ENCODE results near the gene GALNT6. TPM values are rescaled to one million over a fixed set of nuclear protein-coding genes. Genes with fewer than 3 reads are reported as not detected.

Gene GALNT6
- total and polyA plus RNA-seq, 5 donors from 2014 or later, result 2.3 to 19.5 (median 2.9) TPM

DNA sequence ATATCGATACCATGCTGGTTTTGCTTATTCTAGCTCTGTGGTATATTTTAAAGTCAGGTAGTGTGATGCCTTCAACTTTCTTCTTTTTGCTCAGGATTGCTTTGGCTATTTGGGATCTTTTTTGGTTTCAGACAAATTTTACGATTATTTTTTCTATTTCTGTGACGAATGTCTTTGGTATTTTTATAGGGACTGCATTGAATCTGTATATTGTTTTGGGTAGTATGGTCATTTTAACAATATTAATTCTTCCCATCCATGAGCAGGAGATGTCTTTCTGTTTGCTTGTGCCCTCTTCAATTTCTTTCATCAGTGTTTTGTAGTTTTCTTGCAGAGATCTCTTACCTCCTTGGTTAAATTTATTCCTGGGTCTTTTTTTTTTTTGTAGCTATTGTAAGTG lies 22.6 kb upstream of the GALNT6 start:
- peaks cover 9% of the 10 kb centered on the region for H3K27me3 Mint-ChIP-seq
- Histone ChIP-seq H3K27ac (ENCODE audit: insufficient read depth, low read length, poor library complexity, severe bottlenecking) (no peak overlapping the region), H3K4me1 (ENCODE audit: control insufficient read depth, insufficient read depth, low read length, poor library complexity, severe bottlenecking) (no peaks in the 10 kb centered on the region), H3K27me3 (ENCODE audit: control insufficient read depth, insufficient read depth, low read length) (no peaks in the 10 kb centered on the region), H3K36me3 (ENCODE audit: control insufficient read depth, insufficient read depth, low read length) (no peaks in the 10 kb centered on the region), H3K9me3 (ENCODE audit: control insufficient read depth in 2 of 2, low read length in 2 of 2) (no peaks in the 10 kb centered on the region), H3K4me3 (ENCODE audit: low read depth, low read length) (no peak overlapping the region)
- no peak for ATAC-seq (ENCODE audit: low read depth in 2 of 2)
- no peaks in the 10 kb centered on the region for H3K36me3 Mint-ChIP-seq
- no peaks in the 10 kb centered on the region for H3K9me3 Mint-ChIP-seq
- H3K4me1 Mint-ChIP-seq, result peaks cover 0 to 12% (median 3%) of the 10 kb centered on the region in 4 donors
- H3K4me3 Mint-ChIP-seq, result no peak overlapping the region
- no peak for DNase-seq
- H3K27ac Mint-ChIP-seq, result no peak overlapping the region

DNA sequence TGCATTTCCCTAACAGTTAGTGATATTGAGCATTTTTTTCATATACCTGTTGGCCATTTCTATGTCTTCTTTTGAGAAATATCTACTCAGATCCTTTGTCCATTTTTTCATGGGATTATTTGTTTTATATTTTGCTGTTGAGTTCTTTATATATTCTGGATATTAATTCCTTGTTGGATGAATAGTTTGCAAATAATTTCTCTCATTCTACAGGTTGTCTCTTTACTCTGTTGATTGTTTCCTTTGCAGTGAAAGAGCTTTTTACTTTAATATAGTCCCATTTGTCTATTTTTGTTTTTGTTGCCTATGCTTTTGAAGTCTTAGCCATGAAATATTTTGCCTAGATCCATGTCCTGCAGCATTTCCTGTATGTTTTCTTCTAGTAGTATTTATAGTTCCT lies 21.9 kb upstream of the GALNT6 start:
- no peak overlapping the region for H3K27ac ChIP-seq (ENCODE audit: insufficient read depth, low read length, poor library complexity, severe bottlenecking)
- Mint-ChIP-seq H3K36me3 (no peaks in the 10 kb centered on the region), H3K27me3 (peaks cover 9% of the 10 kb centered on the region), H3K4me3 (no peak overlapping the region), H3K9me3 (no peaks in the 10 kb centered on the region), H3K27ac (no peak overlapping the region), H3K4me1 (peaks cover 0 to 12% (median 3%) of the 10 kb centered on the region in 4 donors)
- H3K27me3 ChIP-seq (ENCODE audit: control insufficient read depth, insufficient read depth, low read length), result no peaks in the 10 kb centered on the region
- H3K4me1 ChIP-seq (ENCODE audit: control insufficient read depth, insufficient read depth, low read length, poor library complexity, severe bottlenecking), result no peaks in the 10 kb centered on the region
- H3K4me3 ChIP-seq (ENCODE audit: low read depth, low read length), result no peak overlapping the region
- no peaks in the 10 kb centered on the region for H3K9me3 ChIP-seq (ENCODE audit: control insufficient read depth in 2 of 2, low read length in 2 of 2)
- no peaks in the 10 kb centered on the region for H3K36me3 ChIP-seq (ENCODE audit: control insufficient read depth, insufficient read depth, low read length)
- ATAC-seq (ENCODE audit: low read depth in 2 of 2), result no peak
- no peak for DNase-seq

DNA sequence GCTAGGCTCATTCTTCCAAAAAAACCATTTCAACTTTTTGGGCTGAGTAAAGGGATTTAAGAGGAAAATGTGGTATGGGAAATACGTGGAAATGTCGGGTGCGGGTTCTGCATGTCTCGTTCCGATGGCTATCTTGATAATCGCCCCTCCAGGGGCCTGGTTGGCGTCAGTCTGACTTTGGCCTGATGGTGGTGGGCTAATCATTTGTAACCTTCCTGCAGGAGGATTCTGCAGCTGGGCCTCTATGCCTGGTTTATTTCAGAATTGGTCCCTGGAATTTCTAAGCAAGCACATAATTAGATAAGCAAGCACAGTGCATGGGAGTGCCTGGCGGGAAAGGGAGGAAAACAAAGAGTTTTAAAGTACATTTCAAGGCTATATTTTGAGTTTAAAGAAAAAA lies 18.6 kb upstream of the GALNT6 start:
- H3K4me3 Mint-ChIP-seq, result no peak overlapping the region
- no peak overlapping the region for H3K27ac Mint-ChIP-seq
- peaks cover 9% of the 10 kb centered on the region for H3K27me3 Mint-ChIP-seq
- Histone ChIP-seq H3K27me3 (ENCODE audit: control insufficient read depth, insufficient read depth, low read length) (no peaks in the 10 kb centered on the region), H3K4me3 (ENCODE audit: low read depth, low read length) (no peak overlapping the region), H3K36me3 (ENCODE audit: control insufficient read depth, insufficient read depth, low read length) (no peaks in the 10 kb centered on the region), H3K4me1 (ENCODE audit: control insufficient read depth, insufficient read depth, low read length, poor library complexity, severe bottlenecking) (no peaks in the 10 kb centered on the region), H3K27ac (ENCODE audit: insufficient read depth, low read length, poor library complexity, severe bottlenecking) (no peak overlapping the region), H3K9me3 (ENCODE audit: control insufficient read depth in 2 of 2, low read length in 2 of 2) (no peaks in the 10 kb centered on the region)
- DNase-seq (no peak), ATAC-seq (ENCODE audit: low read depth in 2 of 2) (no peak)
- H3K9me3 Mint-ChIP-seq, result no peaks in the 10 kb centered on the region
- H3K36me3 Mint-ChIP-seq, result no peaks in the 10 kb centered on the region
- peaks cover 0 to 11% (median 5%) of the 10 kb centered on the region in 4 donors for H3K4me1 Mint-ChIP-seq

DNA sequence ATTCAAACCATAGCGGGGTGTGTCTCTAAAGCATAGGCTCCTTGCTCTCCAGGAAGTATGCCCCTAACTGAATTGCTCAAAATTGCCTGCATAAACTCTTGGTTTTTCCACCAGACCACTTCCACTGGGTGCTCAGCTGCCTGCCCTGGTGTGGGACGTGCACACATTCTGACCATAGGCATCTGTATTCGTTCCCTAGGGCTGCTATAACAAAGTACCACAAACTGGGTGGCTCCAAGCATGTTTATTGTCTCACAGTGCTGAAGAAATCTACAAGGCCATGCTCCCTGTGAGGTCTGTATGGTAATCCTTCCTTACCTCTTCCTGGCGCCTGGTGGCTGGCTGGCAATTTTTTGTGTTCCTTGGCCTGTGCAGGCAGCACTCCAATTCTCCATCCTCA lies 16.4 kb upstream of the GALNT6 start:
- H3K27ac Mint-ChIP-seq, result peak overlapping the region in 1 of 3 donors; percentile 79
- Histone ChIP-seq H3K4me3 (ENCODE audit: low read depth, low read length) (no peak overlapping the region), H3K27ac (ENCODE audit: insufficient read depth, low read length, poor library complexity, severe bottlenecking) (no peak overlapping the region), H3K36me3 (ENCODE audit: control insufficient read depth, insufficient read depth, low read length) (no peaks in the 10 kb centered on the region), H3K9me3 (ENCODE audit: control insufficient read depth in 2 of 2, low read length in 2 of 2) (no peaks in the 10 kb centered on the region), H3K27me3 (ENCODE audit: control insufficient read depth, insufficient read depth, low read length) (no peaks in the 10 kb centered on the region), H3K4me1 (ENCODE audit: control insufficient read depth, insufficient read depth, low read length, poor library complexity, severe bottlenecking) (no peaks in the 10 kb centered on the region)
- DNase-seq (no peak), ATAC-seq (ENCODE audit: low read depth in 2 of 2) (no peak)
- no peaks in the 10 kb centered on the region for H3K36me3 Mint-ChIP-seq
- peaks cover 0 to 8% (median 6%) of the 10 kb centered on the region in 4 donors for H3K4me1 Mint-ChIP-seq
- H3K4me3 Mint-ChIP-seq, result no peak overlapping the region
- H3K27me3 Mint-ChIP-seq, result peaks cover 4% of the 10 kb centered on the region
- H3K9me3 Mint-ChIP-seq, result no peaks in the 10 kb centered on the region

DNA sequence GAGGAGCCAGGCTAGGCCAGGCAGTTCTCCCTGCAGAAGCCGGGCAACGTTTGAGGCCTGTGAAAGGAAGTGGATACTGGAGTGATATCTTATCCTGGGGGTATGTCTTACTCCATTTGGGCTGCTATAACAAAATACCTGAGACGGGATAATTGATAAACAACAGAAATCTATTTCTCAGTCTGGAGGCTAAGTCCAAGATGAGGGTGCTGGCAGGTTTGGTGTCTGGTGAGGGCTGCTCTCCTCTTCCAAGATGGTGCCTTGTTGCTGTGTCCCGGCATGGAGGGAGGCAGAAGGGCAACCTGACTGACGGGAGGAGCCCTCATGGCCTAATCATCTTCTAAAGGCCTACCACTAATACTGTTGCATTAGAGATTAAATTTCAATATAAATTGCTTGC lies 15.7 kb upstream of the GALNT6 start:
- H3K27ac ChIP-seq (ENCODE audit: insufficient read depth, low read length, poor library complexity, severe bottlenecking), result no peak overlapping the region
- no peaks in the 10 kb centered on the region for H3K4me1 ChIP-seq (ENCODE audit: control insufficient read depth, insufficient read depth, low read length, poor library complexity, severe bottlenecking)
- H3K4me3 ChIP-seq (ENCODE audit: low read depth, low read length), result no peak overlapping the region
- ATAC-seq (ENCODE audit: low read depth in 2 of 2) (no peak), DNase-seq (no peak)
- Mint-ChIP-seq H3K27me3 (peaks cover 4% of the 10 kb centered on the region), H3K4me3 (no peak overlapping the region), H3K36me3 (no peaks in the 10 kb centered on the region), H3K4me1 (peaks cover 0 to 8% (median 6%) of the 10 kb centered on the region in 4 donors), H3K9me3 (no peaks in the 10 kb centered on the region), H3K27ac (peak overlapping the region in 1 of 3 donors; percentile 49)
- H3K36me3 ChIP-seq (ENCODE audit: control insufficient read depth, insufficient read depth, low read length), result no peaks in the 10 kb centered on the region
- H3K27me3 ChIP-seq (ENCODE audit: control insufficient read depth, insufficient read depth, low read length), result no peaks in the 10 kb centered on the region
- H3K9me3 ChIP-seq (ENCODE audit: control insufficient read depth in 2 of 2, low read length in 2 of 2), result no peaks in the 10 kb centered on the region

DNA sequence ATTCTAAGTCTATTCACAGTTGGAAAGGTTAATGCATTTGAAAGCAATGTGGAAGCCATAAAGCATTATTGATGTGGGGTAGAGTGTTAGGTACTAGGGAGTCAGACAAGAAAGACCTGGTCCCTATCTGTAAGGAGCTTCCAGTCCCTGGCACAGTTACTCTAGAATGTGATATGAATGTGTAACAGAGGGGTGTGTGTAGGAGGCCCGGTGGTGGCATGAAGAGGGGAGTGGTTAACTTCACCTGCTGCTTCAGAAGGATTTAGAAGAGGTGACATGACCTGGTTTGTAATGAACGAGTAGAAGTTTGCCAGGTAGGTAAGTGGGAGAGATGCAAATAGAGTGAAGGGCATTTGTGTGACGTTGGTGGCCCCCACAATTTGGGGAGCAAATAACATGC lies 15.1 kb upstream of the GALNT6 start:
- Mint-ChIP-seq H3K27me3 (peaks cover 6% of the 10 kb centered on the region), H3K36me3 (no peaks in the 10 kb centered on the region), H3K27ac (peak overlapping the region in 1 of 3 donors; percentile 3), H3K4me1 (peaks cover 2 to 8% (median 6%) of the 10 kb centered on the region in 4 donors), H3K9me3 (no peaks in the 10 kb centered on the region), H3K4me3 (no peak overlapping the region)
- DNase-seq (no peak), ATAC-seq (ENCODE audit: low read depth in 2 of 2) (no peak)
- H3K4me3 ChIP-seq (ENCODE audit: low read depth, low read length), result no peak overlapping the region
- H3K27ac ChIP-seq (ENCODE audit: insufficient read depth, low read length, poor library complexity, severe bottlenecking), result no peak overlapping the region
- no peaks in the 10 kb centered on the region for H3K36me3 ChIP-seq (ENCODE audit: control insufficient read depth, insufficient read depth, low read length)
- H3K27me3 ChIP-seq (ENCODE audit: control insufficient read depth, insufficient read depth, low read length), result no peaks in the 10 kb centered on the region
- H3K9me3 ChIP-seq (ENCODE audit: control insufficient read depth in 2 of 2, low read length in 2 of 2), result no peaks in the 10 kb centered on the region
- no peaks in the 10 kb centered on the region for H3K4me1 ChIP-seq (ENCODE audit: control insufficient read depth, insufficient read depth, low read length, poor library complexity, severe bottlenecking)

DNA sequence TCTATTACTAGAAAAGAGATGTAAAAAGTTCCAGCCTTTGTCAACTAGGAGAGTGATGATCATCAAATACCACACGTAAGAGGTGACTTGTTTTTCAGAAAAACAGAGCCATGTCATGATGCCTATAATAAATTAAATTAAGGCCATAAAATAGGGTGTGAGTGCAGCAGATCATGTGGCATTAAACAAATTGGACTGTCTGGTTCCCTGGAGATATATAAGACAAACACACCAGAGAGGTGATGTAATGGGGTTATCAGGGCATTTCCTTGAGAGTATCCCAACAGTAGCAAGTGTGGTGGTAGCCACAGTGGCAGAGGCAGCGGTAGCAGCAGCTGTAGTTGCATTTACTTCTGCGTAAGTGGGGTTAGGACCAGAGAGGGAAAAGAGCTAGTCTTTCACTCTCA lies 14.6 kb upstream of the GALNT6 start:
- no peaks in the 10 kb centered on the region for H3K4me1 ChIP-seq (ENCODE audit: control insufficient read depth, insufficient read depth, low read length, poor library complexity, severe bottlenecking)
- Mint-ChIP-seq H3K27ac (no peak overlapping the region), H3K4me3 (no peak overlapping the region), H3K9me3 (no peaks in the 10 kb centered on the region), H3K36me3 (no peaks in the 10 kb centered on the region), H3K4me1 (peaks cover 4 to 8% (median 6%) of the 10 kb centered on the region in 4 donors), H3K27me3 (peaks cover 9% of the 10 kb centered on the region)
- no peak overlapping the region for H3K4me3 ChIP-seq (ENCODE audit: low read depth, low read length)
- no peaks in the 10 kb centered on the region for H3K27me3 ChIP-seq (ENCODE audit: control insufficient read depth, insufficient read depth, low read length)
- ATAC-seq (ENCODE audit: low read depth in 2 of 2) (no peak), DNase-seq (no peak)
- H3K27ac ChIP-seq (ENCODE audit: insufficient read depth, low read length, poor library complexity, severe bottlenecking), result no peak overlapping the region
- no peaks in the 10 kb centered on the region for H3K36me3 ChIP-seq (ENCODE audit: control insufficient read depth, insufficient read depth, low read length)
- H3K9me3 ChIP-seq (ENCODE audit: control insufficient read depth in 2 of 2, low read length in 2 of 2), result no peaks in the 10 kb centered on the region

DNA sequence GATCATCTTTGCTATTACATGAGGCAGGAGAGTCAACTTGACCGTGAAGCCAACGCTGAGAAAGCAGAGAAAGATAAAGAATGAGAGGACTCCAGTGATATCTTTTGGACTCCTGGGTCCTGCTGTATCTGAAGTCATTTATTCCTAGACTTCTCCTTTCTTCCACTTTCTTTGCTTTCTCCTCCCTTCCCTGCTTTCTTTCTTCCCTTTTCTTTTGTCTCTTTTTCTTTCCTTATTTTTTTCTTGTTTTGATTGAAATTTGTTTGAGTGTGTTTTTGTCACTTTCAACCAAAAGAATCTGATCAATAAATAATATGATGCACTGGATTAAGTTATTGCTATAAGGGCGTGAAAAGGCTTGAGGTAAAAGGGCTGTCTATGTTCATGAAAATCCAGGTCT lies 13.4 kb upstream of the GALNT6 start:
- no peak for ATAC-seq (ENCODE audit: low read depth in 2 of 2)

More for the DNA sequence above, 13.4 kb upstream of the GALNT6 start:
- Histone ChIP-seq H3K27ac (ENCODE audit: insufficient read depth, low read length, poor library complexity, severe bottlenecking) (no peak overlapping the region), H3K27me3 (ENCODE audit: control insufficient read depth, insufficient read depth, low read length) (no peaks in the 10 kb centered on the region), H3K4me3 (ENCODE audit: low read depth, low read length) (no peak overlapping the region), H3K4me1 (ENCODE audit: control insufficient read depth, insufficient read depth, low read length, poor library complexity, severe bottlenecking) (no peaks in the 10 kb centered on the region), H3K36me3 (ENCODE audit: control insufficient read depth, insufficient read depth, low read length) (no peaks in the 10 kb centered on the region), H3K9me3 (ENCODE audit: control insufficient read depth in 2 of 2, low read length in 2 of 2) (no peaks in the 10 kb centered on the region)
- DNase-seq, result no peak
- Mint-ChIP-seq H3K27ac (no peak overlapping the region), H3K27me3 (peaks cover 9% of the 10 kb centered on the region), H3K9me3 (no peaks in the 10 kb centered on the region), H3K4me3 (peak overlapping the region in 1 of 4 donors; percentile 71), H3K36me3 (no peaks in the 10 kb centered on the region), H3K4me1 (peaks cover 4 to 8% (median 6%) of the 10 kb centered on the region in 4 donors)

Data from CD4-positive, CD25-positive, alpha-beta regulatory T cell (primary cell).